Stimulated activated CD8-positive, alpha-beta memory T cell treated with anti-CD3 and anti-CD28 coated beads, Interleukin-12 subunit alpha, Interleukin-12 subunit beta, amount 100 ng/mL, for 24 hours (primary cell): Measurements from ENCODE around the gene PSMB1.
"Not testable (repeated sequence)": the region's sequence is repeated elsewhere in the genome, so short reads cannot be mapped to it uniquely, and the experiment has no call there.

Experiments
- DNase-seq: peaks from one replicate; pipeline ENCODE4 v3.0.0-alpha.2; 2020; ENCODE audit errors: extremely low read depth

PSMB1 gene

DNA sequence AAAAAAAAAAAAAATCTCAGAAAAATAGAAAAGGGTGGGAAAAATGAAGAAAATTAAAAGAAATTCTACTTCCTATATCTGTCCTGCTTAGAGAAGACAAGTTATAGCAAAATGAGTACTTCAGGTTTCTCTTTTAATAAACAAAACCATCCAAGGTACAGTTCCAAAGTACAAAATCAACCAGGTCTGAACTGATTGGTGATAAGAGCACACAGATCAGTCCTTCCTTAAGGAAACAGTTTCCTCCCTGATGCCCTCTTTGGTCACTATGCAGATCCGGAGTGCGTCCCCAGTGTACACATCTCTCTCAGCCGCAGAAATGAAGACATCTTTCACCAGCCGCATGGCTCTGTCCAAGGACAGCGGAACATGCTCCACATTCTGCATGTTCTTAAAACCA lies 18.1 kb downstream of the PSMB1 start:
- DNase-seq: no peak

DNA sequence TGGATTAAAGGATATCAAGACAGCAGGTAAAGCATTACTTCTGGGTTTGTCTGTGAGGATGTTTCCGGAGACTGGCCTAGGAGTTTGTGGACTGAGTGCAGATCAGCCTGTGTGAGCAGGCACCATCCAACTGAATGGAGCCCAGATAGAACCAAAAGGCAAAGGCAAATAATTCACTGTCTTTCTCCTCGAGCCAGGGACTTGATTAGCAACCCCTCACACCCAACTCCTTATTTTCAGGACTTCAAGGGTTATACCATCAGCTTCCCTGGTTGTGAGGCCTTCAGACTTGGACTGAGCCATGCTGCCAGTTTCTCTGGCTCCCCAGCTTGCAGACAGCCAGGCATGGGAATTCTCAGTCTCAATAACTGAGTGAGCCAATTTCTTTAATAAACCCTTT lies 19.3 kb downstream of the PSMB1 start:
- no peak for DNase-seq

DNA sequence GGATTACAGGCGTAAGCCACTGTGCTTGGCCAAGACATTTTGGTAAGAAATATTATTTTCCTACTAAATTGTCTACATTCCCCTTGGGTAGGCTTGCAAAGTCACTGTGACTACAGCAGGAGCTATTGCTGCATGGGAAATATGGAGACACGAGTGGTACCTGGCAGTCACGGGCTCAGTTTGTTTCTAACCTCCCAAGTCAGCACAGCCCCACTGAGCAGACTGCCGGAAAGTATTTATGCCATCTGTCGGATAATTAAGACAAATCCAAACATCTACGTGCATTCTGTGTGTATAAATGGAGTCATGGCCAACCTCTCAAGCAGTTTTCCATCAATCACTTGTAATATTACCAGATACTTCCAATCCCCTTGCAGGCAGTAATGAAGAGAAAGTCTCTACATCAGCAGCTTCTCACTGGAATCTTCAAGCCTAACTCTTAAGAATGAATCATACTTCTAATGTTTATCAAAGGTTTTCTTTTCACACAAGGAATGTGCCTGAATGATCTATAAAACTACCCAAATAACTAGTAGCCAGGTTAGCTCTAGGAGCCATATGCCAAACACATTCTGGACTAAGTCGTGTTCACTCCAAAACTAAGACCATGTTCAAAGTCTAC lies 20.1 kb downstream of the PSMB1 start:
- DNase-seq: no peak

GRCh38 chr6:170529839-170530469 lies 23.2 kb downstream of the PSMB1 start:
- DNase-seq: no peak

DNA sequence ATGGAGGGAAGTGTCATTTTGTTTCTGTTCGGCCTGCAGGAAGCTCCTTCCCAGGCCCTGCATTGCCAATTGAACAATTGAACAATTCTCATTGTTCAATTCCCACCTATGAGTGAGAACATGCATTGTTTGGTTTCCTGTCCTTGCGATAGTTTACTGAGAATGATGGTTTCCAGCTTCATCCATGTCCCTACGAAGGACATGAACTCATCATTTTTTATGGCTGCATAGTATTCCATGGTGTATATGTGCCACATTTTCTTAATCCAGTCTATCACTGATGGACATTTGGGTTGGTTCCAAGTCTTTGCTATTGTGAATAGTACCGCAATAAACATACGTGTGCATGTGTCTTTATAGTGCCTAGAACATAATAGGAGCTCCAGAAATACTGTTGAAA lies 25.1 kb downstream of the PSMB1 start:
- DNase-seq: not testable (repeated sequence)

DNA sequence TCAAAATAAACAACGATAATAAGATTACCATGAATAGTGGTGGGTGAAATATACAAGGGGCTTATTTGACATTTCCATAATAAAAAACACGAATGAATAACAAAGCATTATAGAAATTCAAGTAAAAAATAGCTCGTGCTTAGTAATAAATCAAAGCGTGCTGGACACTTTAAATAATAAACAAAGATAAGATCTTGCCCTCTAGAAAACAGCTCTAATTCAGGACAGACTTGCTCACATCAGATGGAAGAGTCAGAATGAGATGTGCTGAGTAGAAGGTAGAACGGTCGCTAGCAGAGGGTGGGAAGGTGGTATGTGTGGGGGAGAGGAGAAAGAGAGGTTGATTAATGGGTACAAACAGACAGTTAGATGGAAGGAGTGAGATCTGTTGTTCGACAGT lies 27.3 kb downstream of the PSMB1 start:
- DNase-seq: no peak

DNA sequence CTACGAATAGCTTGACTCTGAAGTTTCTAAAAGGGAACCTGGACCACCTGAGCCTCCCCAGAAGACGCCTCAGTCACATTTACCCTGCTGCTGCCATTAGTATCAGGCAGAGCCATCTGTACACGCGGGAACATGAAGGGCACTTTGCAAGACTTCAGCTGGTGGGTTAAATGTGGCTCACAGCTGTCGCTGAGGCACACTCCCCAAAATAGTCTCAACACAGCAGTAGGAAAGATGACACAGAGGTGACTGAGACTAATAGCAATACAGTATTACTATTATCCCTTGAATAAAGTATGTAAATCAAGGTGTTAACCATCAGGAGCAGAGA lies 29.0 kb downstream of the PSMB1 start:
- DNase-seq: no peak

GRCh38 chr6:170523256-170524171 lies 29.6 kb downstream of the PSMB1 start:
- DNase-seq: no peak

DNA sequence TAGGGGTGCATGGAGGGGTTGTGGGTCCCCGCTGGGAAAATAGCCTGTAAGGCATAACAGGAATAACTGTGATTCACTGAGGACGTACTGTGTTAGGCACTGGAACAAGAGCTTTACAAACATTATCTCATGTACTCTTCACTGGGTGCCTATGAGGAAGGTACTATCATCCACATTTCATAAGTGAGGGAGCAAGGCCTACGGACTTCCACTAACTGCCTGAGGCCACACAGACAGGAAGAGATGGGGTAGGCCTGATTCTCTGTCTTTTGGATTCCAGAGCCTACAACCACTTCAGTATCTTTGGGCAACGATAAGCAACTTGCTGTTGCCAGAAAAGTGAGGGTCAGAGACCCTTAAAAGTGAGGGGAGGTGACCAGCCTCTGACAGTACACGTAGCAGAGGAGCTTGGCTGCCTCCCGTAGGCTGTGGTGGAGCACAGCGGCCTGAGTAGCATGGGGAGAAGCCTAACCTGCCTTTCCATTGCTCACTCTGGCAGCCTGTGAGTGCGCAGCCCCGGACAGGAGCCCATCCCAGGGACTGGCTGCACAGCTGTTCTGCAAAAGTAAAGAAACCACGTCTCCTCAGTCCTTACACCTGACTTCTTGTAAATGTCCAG lies 30.4 kb downstream of the PSMB1 start:
- DNase-seq: no peak

DNA sequence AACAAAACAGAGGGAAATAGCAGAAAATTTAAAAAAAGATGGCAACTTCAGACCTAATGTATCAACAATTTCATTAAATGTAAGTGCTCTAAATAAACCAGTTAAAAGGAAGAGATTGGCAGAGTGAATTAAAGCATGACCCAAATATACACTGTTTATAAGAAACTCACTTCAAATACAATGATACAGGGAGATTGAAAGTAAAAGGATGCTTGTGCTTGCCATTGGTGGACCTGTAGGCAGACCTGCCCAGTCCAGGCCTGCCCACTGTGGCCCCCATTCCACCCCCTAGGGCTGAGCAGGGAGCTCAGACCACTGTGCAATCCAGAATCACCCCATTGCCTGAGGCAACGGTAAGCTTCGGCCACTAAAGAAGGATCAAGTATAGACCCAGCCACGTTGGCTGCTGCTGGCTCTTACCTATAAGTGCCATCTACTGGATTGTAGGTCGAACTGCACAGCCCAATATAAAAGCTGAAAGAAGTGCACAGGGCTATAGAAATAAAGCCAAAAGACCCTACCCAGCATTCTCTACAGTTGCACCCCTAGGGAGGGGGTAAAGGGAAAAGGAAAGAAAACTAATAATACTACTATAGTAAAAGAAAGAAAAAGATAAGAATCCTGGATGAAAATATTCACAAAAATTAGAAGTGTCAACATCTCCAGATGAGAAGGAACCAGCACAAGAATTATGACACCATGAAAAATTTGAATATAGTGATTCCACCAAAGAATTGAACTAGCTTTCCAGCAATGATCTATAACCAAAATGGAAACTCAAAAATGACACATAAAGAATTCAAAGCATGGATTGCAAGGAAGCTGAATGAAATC lies 36.1 kb downstream of the PSMB1 start:
- peak; percentile 5 for DNase-seq

- DNase-seq: no peak
These were observed 38.2 kb downstream of the PSMB1 start for GRCh38 chr6:170514908-170515307.

- no peak for DNase-seq
These were observed 40.9 kb downstream of the PSMB1 start for GRCh38 chr6:170512249-170512648.

- DNase-seq: no peak
These were observed 42.5 kb downstream of the PSMB1 start for GRCh38 chr6:170510631-170511030.

- DNase-seq: no peak
These were observed 43.4 kb downstream of the PSMB1 start for GRCh38 chr6:170509723-170510018.

GRCh38 chr6:170508892-170509722 lies 44.0 kb downstream of the PSMB1 start:
- DNase-seq: not testable (repeated sequence)

DNA sequence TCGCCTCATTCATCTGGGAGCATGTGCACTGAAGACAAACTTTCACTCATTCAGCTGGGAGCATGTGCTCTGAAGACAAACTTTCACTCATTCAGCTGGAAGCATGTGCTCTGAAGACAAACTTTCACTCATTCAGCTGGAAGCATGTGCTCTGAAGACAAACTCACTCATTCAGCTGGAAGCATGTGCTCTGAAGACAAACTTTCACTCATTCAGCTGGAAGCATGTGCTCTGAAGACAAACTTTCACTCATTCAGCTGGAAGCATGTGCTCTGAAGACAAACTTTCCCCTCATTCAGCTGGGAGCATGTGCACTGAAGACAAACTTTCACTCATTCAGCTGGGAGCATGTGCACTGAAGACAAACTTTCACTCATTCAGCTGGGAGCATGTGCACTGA lies 44.8 kb downstream of the PSMB1 start:
- not testable (repeated sequence) for DNase-seq

GRCh38 chr6:170507728-170508127 lies 45.4 kb downstream of the PSMB1 start:
- DNase-seq: not testable (repeated sequence)

DNA sequence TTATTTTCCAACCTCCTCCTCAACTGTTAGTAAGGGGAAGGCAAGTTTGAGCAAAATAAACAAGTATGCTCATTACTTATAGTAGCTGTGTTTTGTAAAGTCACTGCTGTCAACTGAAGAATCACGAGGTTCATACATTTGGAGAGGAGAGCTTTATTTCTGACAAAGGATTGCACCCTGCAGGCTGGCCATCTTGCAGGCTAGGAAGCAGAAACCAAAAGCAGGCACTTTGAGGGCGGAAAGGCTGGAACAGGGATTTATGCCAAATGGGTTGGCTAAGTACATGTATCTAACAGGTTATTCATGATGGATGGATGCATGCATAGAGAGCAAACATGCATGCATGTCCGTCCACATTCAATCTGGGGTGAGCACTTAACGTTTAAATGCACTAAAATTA lies 46.7 kb downstream of the PSMB1 start:
- DNase-seq: no peak

GRCh38 chr6:170505306-170505705 lies 47.8 kb downstream of the PSMB1 start:
- DNase-seq: no peak

GRCh38 chr6:170504479-170504878 lies 48.6 kb downstream of the PSMB1 start:
- DNase-seq: no peak

DNA sequence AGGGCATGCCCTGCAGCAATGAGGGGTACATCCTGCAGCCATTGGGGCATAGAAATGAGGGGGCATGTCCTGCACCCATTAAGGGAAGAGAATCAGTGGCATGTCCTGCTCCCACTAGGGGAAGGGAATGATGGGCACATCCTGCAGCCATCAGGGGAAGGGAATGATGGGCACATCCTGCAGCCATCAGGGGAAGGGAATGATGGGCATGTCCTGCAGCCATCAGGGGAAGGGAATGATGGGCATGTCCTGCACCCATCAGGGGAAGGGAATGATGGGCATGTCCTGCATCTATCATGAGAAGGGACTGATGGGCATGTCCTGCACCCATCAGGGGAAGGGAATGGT lies 49.7 kb downstream of the PSMB1 start:
- DNase-seq: no peak
